NCI-H446 (cell line): ENCODE measurements around the gene PLEKHA6.
A peak's percentile ranks its signal among the peaks of the same experiment; 100 is the strongest.
"Not testable (repeated sequence)": the region's sequence is repeated elsewhere in the genome, so short reads cannot be mapped to it uniquely, and the experiment has no call there.

ENCODE experiments used
- DNase-seq, 2 experiments: peaks; one replicate each; lab custom pipeline; 2025; lab: John Stamatoyannopoulos, UW

PLEKHA6 gene

GRCh38 chr1:204335533-204335932 is 24.2 kb downstream of the PLEKHA6 start:
- DNase-seq = peak in 1 of 2 experiments; percentile 70

GRCh38 chr1:204335085-204335484 is 24.6 kb downstream of the PLEKHA6 start:
- DNase-seq = peak; percentile 77 to 89

- no peak for DNase-seq
These were observed 25.3 kb downstream of the PLEKHA6 start for GRCh38 chr1:204334455-204334854.

GRCh38 chr1:204333427-204333826 is 26.3 kb downstream of the PLEKHA6 start:
- DNase-seq = no peak

GRCh38 chr1:204331847-204332487 is 27.8 kb downstream of the PLEKHA6 start:
- DNase-seq = no peak

- no peak for DNase-seq
These were observed 28.5 kb downstream of the PLEKHA6 start for GRCh38 chr1:204331275-204331674.

- DNase-seq = not testable (repeated sequence)
These were observed 31.9 kb downstream of the PLEKHA6 start for GRCh38 chr1:204327870-204328269.

GRCh38 chr1:204327359-204327758 is 32.4 kb downstream of the PLEKHA6 start:
- peak; percentile 66 to 91 for DNase-seq

- DNase-seq = no peak
These were observed 32.9 kb downstream of the PLEKHA6 start for GRCh38 chr1:204326771-204327300.

GRCh38 chr1:204325944-204326343 is 33.8 kb downstream of the PLEKHA6 start:
- no peak for DNase-seq

- no peak for DNase-seq
These were observed 35.8 kb downstream of the PLEKHA6 start for GRCh38 chr1:204323887-204324286.

- no peak for DNase-seq
These were observed 37.3 kb downstream of the PLEKHA6 start for GRCh38 chr1:204322339-204322868.

GRCh38 chr1:204321665-204322064 is 38.1 kb downstream of the PLEKHA6 start:
- no peak for DNase-seq

- no peak for DNase-seq
These were observed 38.7 kb downstream of the PLEKHA6 start for GRCh38 chr1:204321051-204321450.

- DNase-seq = no peak
These were observed 39.3 kb downstream of the PLEKHA6 start for GRCh38 chr1:204320382-204320804.

- no peak for DNase-seq
These were observed 40.3 kb downstream of the PLEKHA6 start for GRCh38 chr1:204319462-204319861.

- no peak for DNase-seq
These were observed 40.7 kb downstream of the PLEKHA6 start for GRCh38 chr1:204319027-204319426.

GRCh38 chr1:204318324-204318723 is 41.4 kb downstream of the PLEKHA6 start:
- DNase-seq = no peak

GRCh38 chr1:204317170-204317569 is 42.6 kb downstream of the PLEKHA6 start:
- DNase-seq = no peak

- DNase-seq = no peak
These were observed 43.6 kb downstream of the PLEKHA6 start for GRCh38 chr1:204316164-204316563.

GRCh38 chr1:204314893-204315658 is 44.7 kb downstream of the PLEKHA6 start:
- DNase-seq = no peak

GRCh38 chr1:204314171-204314892 is 45.4 kb downstream of the PLEKHA6 start:
- no peak for DNase-seq
